Common myeloid progenitor, CD34-positive (primary cell): ENCODE measurements around the gene IFITM2.
A peak's percentile ranks its signal among the peaks of the same experiment; 100 is the strongest.

Experiments used
- CTCF ChIA-PET: fragments of 350-600 bp; sonication (Branson Sonifier 250); formaldehyde crosslinking; loops from one replicate; lab custom pipeline; 2021; ENCODE audit warnings: antibody characterized with exemption; lab: Charles Lee
- POLR2A ChIA-PET: fragments of 350-600 bp; sonication (Branson Sonifier 250); formaldehyde crosslinking; loops from one replicate; lab custom pipeline; 2021; ENCODE audit warnings: antibody characterized with exemption; lab: Charles Lee
- DNase-seq, 3 donors: peaks; one replicate each; pipeline versions ENCODE4 v3.0.0 to v3.0.0-alpha.2; 2013
- H3K27ac ChIP-seq, 2 experiments: 1 replicate in 1 of 2; 2 replicates in 1 of 2; pipeline ENCODE4 v1.7.0; 2013; ENCODE audit warnings: inconsistent platforms in 2 of 2, low read length in 2 of 2, mild to moderate bottlenecking in 2 of 2, low read depth in 1 of 2, moderate library complexity in 1 of 2; ENCODE audit not compliant: severe bottlenecking in 2 of 2, insufficient read depth in 1 of 2, poor library complexity in 1 of 2
- H3K27me3 ChIP-seq, 5 experiments: replicated peaks in 2 of 5; 1 replicate in 3 of 5; 2 replicates in 2 of 5; pipeline versions ENCODE4 v1.6.1 to v1.7.0; 2013; ENCODE audit warnings: low read length in 4 of 5, mild to moderate bottlenecking in 2 of 5, moderate library complexity in 2 of 5, inconsistent platforms in 1 of 5; ENCODE audit not compliant: insufficient read depth in 5 of 5, control insufficient read depth in 4 of 5
- H3K36me3 ChIP-seq, 4 experiments: 1 replicate in 2 of 4; 2 replicates in 2 of 4; pipeline versions ENCODE4 v1.6.1 to v1.7.0; 2013; ENCODE audit warnings: low read length in 3 of 4, control low read depth in 1 of 4, mild to moderate bottlenecking in 1 of 4; ENCODE audit not compliant: control insufficient read depth in 4 of 4, insufficient read depth in 4 of 4
- H3K4me1 ChIP-seq, 4 experiments: 1 replicate in 3 of 4; 2 replicates in 1 of 4; pipeline versions ENCODE4 v1.6.1 to v1.7.1; 2013; ENCODE audit warnings: low read length in 3 of 4, mild to moderate bottlenecking in 3 of 4, control low read depth in 1 of 4, inconsistent platforms in 1 of 4, moderate library complexity in 1 of 4; ENCODE audit not compliant: control insufficient read depth in 4 of 4, insufficient read depth in 4 of 4; ENCODE audit errors: control extremely low read depth in 1 of 4
- H3K4me3 ChIP-seq, 7 experiments: 1 replicate in 4 of 7; 2 replicates in 3 of 7; pipeline versions ENCODE4 v1.5.1 to v1.7.0; 2013; ENCODE audit warnings: mild to moderate bottlenecking in 7 of 7, low read length in 6 of 7, moderate library complexity in 6 of 7, inconsistent platforms in 2 of 7, low read depth in 2 of 7, control low read depth in 1 of 7; ENCODE audit not compliant: insufficient read depth in 4 of 7, control insufficient read depth in 1 of 7; ENCODE audit errors: extremely low read depth in 1 of 7
- H3K9me3 ChIP-seq, 5 experiments: 1 replicate in 4 of 5; 2 replicates in 1 of 5; pipeline versions ENCODE4 v1.6.1 to v1.7.1; 2013; ENCODE audit warnings: low read length in 4 of 5, mild to moderate bottlenecking in 2 of 5, inconsistent platforms in 1 of 5, low read depth in 1 of 5, moderate library complexity in 1 of 5; ENCODE audit not compliant: control insufficient read depth in 4 of 5, insufficient read depth in 2 of 5; ENCODE audit errors: control extremely low read depth in 1 of 5
- whole genome bisulfite sequencing: methylation state at CpG from one replicate; pipeline ENCODE4 v1.1.5; 2013; ENCODE audit not compliant: insufficient coverage; 5-methylcytosine and 5-hydroxymethylcytosine counted together

IFITM2 gene

GRCh38 chr11:299081-299891, 8.3 kb upstream of the IFITM2 start, which contains the start of gene IFITM5:
IFITM5 (minus strand) TSS chr11:299526; CDS start chr11:299490, 36 bp downstream.
- peaks cover 0 to 5% (median 0%) of the 10 kb centered on the region in 4 experiments for H3K36me3 ChIP-seq
- ChIA-PET CTCF (interaction anchor here (0.6 to 2.8 kb wide), 11 partner anchors 10 to 150 kb away, joined by 3 to 11 read pairs (median 3); no protein-coding TSS in a partner anchor), POLR2A (no interaction called here)
- no peaks in the 10 kb centered on the region for H3K9me3 ChIP-seq
- no peak within 1 kb of the TSS for H3K27ac ChIP-seq
- WGBS, result 77% methylated on average over 19 of the region's 40 CpGs
- peaks cover 0 to 8% (median 3%) of the 10 kb centered on the region in 4 experiments for H3K4me1 ChIP-seq
- no peak within 1 kb of the TSS for H3K4me3 ChIP-seq
- peaks cover 0 to 33% (median 0%) of the 10 kb centered on the region in 5 experiments for H3K27me3 ChIP-seq
- no peak for DNase-seq

- POLR2A ChIA-PET, result no interaction called here
- DNase-seq, result peak; percentile 73 to 87 (median 82)
- CTCF ChIA-PET, result interaction anchor here (0.6 to 2.8 kb wide), 12 partner anchors 11 to 149 kb away, joined by 3 to 11 read pairs (median 4); no protein-coding TSS in a partner anchor
Observed at GRCh38 chr11:299951-300735, 7.5 kb upstream of the IFITM2 start.

DNA sequence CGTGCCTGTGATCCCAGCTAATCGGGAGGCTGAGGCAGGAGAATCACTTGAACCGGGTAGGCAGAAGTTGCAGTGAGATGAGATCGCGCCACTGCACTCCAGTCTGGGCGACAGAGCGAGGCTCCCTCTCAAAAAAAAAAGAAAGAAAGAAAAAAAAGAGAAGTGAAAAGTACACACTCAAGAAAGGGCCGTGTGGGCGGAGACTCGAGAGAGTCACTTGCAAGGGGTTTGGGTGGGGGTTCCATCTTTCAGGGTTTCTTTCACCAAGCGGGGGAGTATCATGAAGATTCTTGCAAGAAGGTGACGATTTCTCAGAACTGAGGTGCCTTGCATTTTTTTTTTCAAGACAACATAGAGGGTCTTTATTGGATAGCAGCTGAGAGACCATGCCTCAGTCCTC, 4.3 kb upstream of the IFITM2 start:
- 81% methylated on average over 12 of the region's 12 CpGs for WGBS
- Histone ChIP-seq H3K27ac (no peak overlapping the region), H3K4me3 (no peak overlapping the region), H3K36me3 (no peaks in the 10 kb centered on the region), H3K4me1 (peaks cover 0 to 40% (median 29%) of the 10 kb centered on the region in 4 experiments), H3K27me3 (peaks cover 0 to 24% (median 0%) of the 10 kb centered on the region in 5 experiments), H3K9me3 (no peaks in the 10 kb centered on the region)
- CTCF ChIA-PET, result interaction anchor here (4.0 to 5.1 kb wide), 3 partner anchors 9 to 60 kb away, joined by 14 to 37 read pairs (median 36); no protein-coding TSS in a partner anchor
- DNase-seq, result peak in 1 of 3 donors; percentile 33
- POLR2A ChIA-PET, result interaction anchor here (0.7 kb wide), 1 partner anchor 24 kb away, joined by 6 read pairs; no protein-coding TSS in a partner anchor

More at GRCh38 chr11:299951-300735, 7.5 kb upstream of the IFITM2 start:
- no peak overlapping the region for H3K27ac ChIP-seq
- H3K9me3 ChIP-seq, result no peaks in the 10 kb centered on the region
- H3K4me3 ChIP-seq, result no peak overlapping the region
- H3K4me1 ChIP-seq, result peaks cover 0 to 11% (median 5%) of the 10 kb centered on the region in 4 experiments
- WGBS, result 24% methylated on average over 13 of the region's 20 CpGs
- H3K27me3 ChIP-seq, result peaks cover 0 to 33% (median 0%) of the 10 kb centered on the region in 5 experiments
- H3K36me3 ChIP-seq, result no peaks in the 10 kb centered on the region

DNA sequence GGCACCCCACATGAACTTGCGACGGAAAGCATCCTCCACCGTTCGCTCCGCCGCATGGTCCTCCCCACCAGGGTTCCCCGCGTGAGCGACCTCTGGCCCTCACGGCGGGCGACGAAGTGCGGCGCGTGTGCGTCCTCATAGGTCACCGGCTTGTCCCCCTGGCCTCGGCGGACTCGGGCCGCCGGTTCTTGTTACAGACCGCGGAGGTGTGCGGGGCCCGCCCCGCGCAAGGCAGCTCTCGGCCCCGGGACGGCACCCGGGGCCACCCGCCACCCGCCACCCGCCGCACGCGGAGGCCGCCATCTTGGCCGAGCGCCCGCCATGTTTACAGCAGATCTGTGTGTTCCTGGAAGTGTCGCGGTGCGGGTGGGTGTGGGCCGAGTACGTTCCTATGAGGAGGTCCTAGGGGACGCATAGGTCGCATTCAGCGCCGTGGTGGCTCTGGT, 3.5 kb upstream of the IFITM2 start:
- Histone ChIP-seq H3K27me3 (peaks cover 0 to 18% (median 0%) of the 10 kb centered on the region in 5 experiments), H3K9me3 (no peaks in the 10 kb centered on the region), H3K36me3 (no peaks in the 10 kb centered on the region), H3K4me1 (peaks cover 0 to 45% (median 33%) of the 10 kb centered on the region in 4 experiments), H3K4me3 (no peak overlapping the region), H3K27ac (no peak overlapping the region)
- WGBS, result 88% methylated on average over 39 of the region's 52 CpGs
- DNase-seq, result no peak
- ChIA-PET POLR2A (interaction anchor here (1.3 kb wide), 1 partner anchor 51 kb away, joined by 5 read pairs; no protein-coding TSS in a partner anchor), CTCF (interaction anchor here (0.7 to 5.1 kb wide), 9 partner anchors 10 to 139 kb away, joined by 3 to 37 read pairs (median 14); no protein-coding TSS in a partner anchor)

- Histone ChIP-seq H3K27ac (no peak overlapping the region), H3K36me3 (no peaks in the 10 kb centered on the region), H3K4me3 (no peak overlapping the region), H3K4me1 (peaks cover 0 to 50% (median 41%) of the 10 kb centered on the region in 4 experiments), H3K27me3 (peaks cover 0 to 7% (median 0%) of the 10 kb centered on the region in 5 experiments), H3K9me3 (no peaks in the 10 kb centered on the region)
- POLR2A ChIA-PET, result interaction anchor here (0.7 to 1.3 kb wide), 3 partner anchors 50 to 196 kb away, joined by 3 to 5 read pairs (median 3); no protein-coding TSS in a partner anchor
- 86% methylated on average over 9 of the region's 19 CpGs for WGBS
- CTCF ChIA-PET, result interaction anchor here (0.7 to 5.1 kb wide), 23 partner anchors 11 to 146 kb away, joined by 3 to 37 read pairs (median 3); partner anchors contain the start of gene PGGHG
- peak; percentile 78 to 83 (median 82) for DNase-seq
Observed at GRCh38 chr11:304915-305843, 2.4 kb upstream of the IFITM2 start.

- ChIA-PET POLR2A (no interaction called here), CTCF (interaction anchor here (0.7 to 5.1 kb wide), 21 partner anchors 11 to 145 kb away, joined by 3 to 37 read pairs (median 4); partner anchors contain the start of gene PGGHG)
- no peak for DNase-seq
- H3K27me3 ChIP-seq, result peaks cover 0 to under 1% (median 0%) of the 10 kb centered on the region in 5 experiments
- peaks cover 0 to 49% (median 41%) of the 10 kb centered on the region in 4 experiments for H3K4me1 ChIP-seq
- H3K9me3 ChIP-seq, result no peaks in the 10 kb centered on the region
- H3K27ac ChIP-seq, result no peak overlapping the region
- no peaks in the 10 kb centered on the region for H3K36me3 ChIP-seq
- no peak overlapping the region for H3K4me3 ChIP-seq
- WGBS, result 97% methylated on average over 10 of the region's 10 CpGs
Observed at GRCh38 chr11:305844-306211, 1.8 kb upstream of the IFITM2 start.
